Central memory CD4-positive, alpha-beta T cell (primary cell): ENCODE data around the gene KIF26A.
"Not testable (repeated sequence)": the region's sequence is repeated elsewhere in the genome, so short reads cannot be mapped to it uniquely, and the experiment has no call there.

ENCODE experiments used
- DNase-seq: peaks from one replicate; pipeline ENCODE4 v3.0.0; 2022

Gene KIF26A

GRCh38 chr14:104145826-104146601 lies 7.6 kb downstream of the KIF26A start:
- DNase-seq: no peak

- no peak for DNase-seq
Observed at GRCh38 chr14:104146651-104147345, 8.4 kb downstream of the KIF26A start.

DNA sequence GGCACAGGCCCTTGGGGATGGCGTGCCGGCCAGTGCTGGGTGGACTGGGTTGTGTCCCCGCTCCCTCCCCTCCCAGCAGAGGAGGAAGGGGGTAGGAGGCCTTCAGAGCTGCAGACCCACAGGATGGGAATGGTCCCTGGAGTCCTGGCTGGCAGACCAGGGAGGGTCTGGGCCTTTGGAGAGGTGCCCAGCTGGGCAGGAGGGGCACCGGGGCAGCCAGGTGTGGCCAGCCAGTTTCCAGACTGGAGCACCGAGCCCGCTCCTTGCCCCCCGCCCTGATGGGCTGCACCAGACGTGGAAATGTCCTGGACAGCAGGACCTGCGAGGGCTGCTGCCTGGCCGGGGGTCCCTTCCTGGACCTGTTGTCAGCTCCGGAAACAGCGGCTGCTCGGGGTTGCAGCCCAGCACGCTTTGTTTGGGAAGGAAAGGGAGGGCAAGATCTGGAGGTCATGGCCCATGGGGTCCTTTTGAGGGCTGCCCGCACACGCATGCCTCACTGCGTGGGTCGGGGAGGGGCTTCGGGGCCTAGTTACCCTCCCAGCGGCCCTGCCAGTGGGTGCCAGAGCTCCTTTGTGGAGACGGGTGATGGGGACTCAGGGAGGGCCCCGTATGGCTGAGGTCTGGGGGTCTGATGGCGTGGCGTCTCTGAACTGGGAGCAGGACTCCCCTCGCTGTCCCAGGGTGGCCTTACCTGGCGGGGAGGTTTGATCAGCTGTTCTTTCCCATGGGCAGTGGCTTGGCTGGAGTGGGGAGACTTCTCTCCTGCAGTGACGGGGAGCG lies 9.1 kb downstream of the KIF26A start:
- DNase-seq: no peak

DNA sequence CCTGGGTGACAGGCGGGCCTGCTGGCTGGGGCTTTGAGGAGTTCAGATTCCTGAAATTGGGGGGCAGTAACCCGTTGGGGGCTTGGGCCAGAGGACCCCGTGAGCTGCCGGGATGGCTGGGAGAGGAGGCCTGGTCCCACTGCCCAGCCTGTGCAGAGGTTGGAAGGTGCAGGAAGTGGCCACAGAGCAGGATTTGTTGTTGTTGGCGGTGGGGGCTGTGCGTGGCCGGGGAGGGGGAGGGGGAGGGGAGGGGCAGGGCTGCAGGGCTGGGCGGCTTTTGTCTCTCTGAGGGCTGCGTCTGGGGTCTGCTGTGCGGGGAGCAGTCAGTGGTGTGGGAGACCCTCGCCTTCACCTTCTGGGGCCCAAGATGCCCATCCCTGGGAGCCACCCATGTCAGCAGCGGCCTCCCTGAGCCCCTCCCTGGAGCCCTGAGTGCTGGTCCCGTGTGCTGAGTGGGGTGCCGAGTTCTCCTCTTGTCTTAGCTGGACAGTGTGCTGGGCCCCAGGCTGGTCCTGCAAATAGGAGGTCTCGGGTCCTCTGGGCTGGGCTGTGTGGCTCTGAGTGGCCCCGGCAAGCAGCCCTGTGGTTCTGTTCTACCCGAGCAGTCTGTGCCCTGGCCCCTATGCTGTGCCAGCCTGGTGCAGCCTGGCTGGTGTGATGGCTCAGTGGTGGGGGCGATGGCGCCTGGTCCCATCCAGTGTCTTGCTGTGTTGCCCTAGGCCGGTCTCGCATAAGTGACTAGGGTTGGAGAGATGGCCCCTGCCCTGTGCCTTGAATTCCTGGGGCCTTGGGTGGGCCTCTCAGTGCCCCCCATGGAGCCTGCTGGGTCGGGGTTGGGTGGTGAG lies 10.3 kb downstream of the KIF26A start:
- DNase-seq: no peak

DNA sequence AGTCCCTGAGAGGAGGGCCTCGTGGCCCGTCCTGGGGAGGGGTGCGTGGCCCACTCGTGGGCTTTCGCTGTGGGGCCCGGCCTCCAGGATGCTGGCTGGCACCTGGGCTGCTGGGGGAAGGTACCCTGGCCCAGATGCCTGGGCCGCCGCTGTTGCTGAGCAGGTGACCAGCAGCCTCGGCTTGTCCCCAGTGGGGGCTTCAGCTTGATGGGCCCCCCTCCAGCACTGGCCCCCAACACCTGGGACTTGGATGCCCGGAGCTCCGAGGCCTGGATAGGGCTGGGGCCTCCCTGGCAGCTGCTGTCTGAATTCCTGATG lies 10.8 kb downstream of the KIF26A start:
- no peak for DNase-seq

DNA sequence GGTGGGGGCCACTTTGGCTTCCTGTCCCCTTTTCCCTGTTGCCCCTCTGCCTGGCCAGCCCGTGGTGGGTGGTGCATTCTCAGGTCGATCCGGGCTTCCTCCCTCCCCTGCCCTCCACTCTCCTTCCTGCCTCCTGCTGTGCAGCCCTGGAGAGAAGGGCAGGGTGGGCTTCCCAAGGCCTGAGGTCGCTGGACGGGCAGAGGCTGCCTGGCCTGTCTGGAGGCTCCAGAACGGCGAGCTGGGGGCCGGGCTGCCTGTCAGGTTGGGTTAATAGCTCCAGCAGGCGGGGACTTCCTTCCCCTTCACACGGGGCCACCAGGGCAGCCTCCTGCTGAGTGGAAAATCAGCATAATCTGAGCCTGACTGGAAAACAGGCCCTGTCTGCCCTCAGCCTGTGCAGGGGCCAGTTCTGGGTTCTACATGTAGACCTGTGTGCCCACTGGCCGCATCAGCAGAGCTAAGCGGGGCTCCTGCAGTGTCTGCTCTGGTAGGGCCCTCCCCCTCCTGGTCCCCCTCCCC lies 11.3 kb downstream of the KIF26A start:
- DNase-seq: no peak

- DNase-seq: no peak
Observed at GRCh38 chr14:104150136-104151025, 12.0 kb downstream of the KIF26A start.

- no peak for DNase-seq
Observed at GRCh38 chr14:104151026-104151381, 12.6 kb downstream of the KIF26A start.

DNA sequence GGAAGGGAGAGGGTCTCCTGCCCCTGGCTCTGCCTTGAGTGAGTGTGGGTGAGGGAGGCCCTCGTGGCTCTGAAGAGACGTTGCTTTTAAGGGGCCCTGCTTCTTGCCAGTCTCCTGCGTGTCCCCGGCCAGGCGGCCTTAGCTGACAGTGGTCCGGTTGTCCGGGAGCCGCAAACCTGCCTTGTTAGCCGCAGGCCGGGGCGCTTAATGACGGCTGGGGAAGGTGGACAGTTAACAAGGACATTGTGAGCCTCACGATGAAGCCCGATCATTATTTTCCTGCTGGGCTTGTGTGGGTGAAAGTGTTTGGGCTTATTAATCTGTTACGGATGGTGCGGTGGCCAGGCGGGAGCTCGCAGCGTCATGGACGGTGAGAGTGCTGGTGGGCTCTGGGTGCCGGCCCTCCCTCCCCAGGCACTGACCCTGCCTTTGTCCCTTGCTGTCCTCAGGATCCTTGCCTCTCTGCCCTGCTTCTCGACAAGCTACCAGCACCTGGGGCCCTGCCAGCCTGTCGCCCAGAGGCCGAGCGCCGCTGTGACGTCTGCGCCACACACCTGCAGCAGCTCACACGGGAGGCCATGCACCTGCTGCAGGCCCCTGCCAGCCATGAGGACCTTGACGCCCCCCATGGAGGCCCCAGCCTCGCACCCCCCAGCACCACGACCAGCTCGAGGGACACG lies 13.3 kb downstream of the KIF26A start:
- no peak for DNase-seq

GRCh38 chr14:104152246-104152575 lies 13.8 kb downstream of the KIF26A start:
- DNase-seq: no peak

- DNase-seq: no peak
Observed at GRCh38 chr14:104152686-104153393, 14.5 kb downstream of the KIF26A start.

- DNase-seq: not testable (repeated sequence)
Observed at GRCh38 chr14:104153394-104153755, 15.0 kb downstream of the KIF26A start.

DNA sequence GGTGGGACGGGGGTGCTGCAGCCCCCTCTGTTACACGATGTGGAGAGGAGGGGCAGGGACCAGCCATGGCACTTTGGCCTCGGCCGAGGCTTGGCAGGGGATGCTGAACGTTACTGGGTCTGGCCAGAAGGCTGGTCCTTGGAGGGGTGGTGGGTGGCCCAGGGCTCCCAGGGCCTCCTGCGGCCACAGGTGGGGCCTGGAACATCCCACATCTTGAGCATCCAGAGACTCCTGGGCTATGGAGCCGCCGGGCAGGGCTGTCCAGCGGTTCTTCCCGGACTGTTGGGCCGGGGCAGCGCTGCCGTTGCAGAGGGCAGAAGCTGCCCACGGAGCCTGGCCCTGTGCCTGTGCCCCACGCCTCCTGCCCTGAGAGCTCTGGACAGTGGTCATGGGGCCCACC lies 15.9 kb downstream of the KIF26A start:
- DNase-seq: no peak

- no peak for DNase-seq
Observed at GRCh38 chr14:104155513-104155912, 17.1 kb downstream of the KIF26A start.

- no peak for DNase-seq
Observed at GRCh38 chr14:104156142-104156541, 17.8 kb downstream of the KIF26A start.

- DNase-seq: no peak
Observed at GRCh38 chr14:104157016-104157928, 18.9 kb downstream of the KIF26A start.

DNA sequence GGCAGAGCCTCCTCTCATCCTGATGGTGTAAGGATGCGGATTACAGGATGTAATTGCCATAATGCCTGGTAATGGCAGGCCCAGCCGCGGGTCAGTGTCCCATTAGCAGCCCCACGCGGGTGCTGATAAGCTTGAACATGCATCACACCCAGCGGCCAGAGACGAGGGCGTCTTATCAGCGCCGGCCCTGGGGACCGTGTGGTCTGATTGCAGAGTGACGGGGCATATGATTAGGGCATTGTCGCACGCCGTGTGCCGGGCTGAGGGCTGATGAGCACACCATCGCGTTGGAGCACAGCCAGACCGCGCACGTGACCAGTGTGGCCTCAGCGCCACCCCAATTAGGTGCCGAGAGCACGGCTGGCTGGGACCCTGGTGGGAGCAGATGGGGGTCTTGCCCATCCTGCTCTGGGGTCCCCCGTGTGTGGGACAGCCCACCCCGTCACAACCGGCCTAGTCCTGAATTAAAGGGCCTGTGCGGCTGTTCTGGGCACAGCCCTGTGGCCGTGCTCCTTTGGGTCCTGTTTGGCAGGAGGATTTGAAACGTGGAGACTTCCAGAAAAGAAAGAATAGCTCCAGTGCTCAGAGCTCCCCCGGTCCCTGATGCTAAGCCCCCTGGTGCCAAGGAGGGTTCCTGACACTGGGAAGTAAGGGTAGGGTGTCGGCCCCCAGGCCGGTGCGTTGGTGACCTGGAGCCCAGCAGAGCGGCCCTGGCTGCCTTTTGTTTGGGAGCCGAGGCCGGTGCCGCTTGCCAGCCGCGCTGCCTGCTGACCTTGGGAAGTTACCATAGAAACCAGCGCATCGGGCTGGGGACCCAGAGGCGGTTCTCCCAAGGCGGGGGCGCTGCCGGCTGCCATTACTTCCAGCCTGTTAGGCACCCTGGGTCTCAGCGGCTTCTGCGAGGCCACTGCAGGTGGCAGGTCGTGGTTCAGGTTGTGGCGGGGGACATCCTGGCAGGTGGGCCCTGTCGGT lies 20.7 kb downstream of the KIF26A start:
- no peak for DNase-seq

GRCh38 chr14:104159990-104160389 lies 21.6 kb downstream of the KIF26A start:
- DNase-seq: no peak
